GM19455 (cell line): ENCODE measurements around the gene ZNF827.
A peak's percentile ranks its signal among the peaks of the same experiment; 100 is the strongest.

ENCODE experiments used
- ATAC-seq: cut with Tn5 transposase; IDR thresholded peaks from one replicate; pipeline ENCODE4 v1.9.1; 2021; ENCODE audit not compliant: unreplicated experiment

ZNF827 gene

GRCh38 chr4:145769450-145770037 lies 169.1 kb downstream of the ZNF827 start:
- ATAC-seq: no peak

DNA sequence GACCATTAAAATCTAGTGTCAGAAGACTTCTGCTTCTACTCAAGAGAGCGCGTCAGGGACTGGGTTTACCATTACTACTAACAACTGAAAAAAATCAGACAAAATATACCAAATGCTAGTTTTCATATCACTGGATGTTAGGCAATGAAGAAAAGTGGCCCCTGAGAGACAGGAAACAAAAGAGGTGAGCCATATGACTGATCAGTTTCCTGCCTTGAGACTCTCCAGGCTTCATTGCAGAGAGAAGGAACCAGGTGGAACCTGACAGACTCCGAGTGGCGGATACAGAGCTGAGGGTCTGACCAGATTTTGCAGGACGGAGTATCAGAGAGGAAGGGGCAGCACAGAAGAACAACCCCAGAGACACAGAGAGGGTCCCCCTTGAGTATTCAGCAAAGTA lies 172.3 kb downstream of the ZNF827 start:
- no peak for ATAC-seq

DNA sequence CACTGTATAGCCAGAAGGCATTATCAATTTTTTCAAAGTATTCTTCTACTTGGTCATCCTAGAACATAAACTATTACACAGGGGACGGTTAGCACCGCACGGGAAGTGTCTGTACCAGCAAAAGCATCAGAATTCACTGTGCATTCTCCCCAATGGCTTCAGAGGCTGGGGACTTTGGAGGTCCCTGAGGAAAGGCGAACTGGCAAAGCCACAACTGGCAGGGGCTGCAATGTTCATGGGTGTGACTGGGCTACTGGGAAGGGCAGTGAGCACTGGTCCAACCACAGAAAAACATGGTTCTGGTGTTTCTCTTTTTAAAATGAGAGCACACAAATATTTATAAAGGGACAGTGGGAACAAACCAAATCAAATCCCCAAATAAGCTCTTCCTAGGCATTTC lies 175.2 kb downstream of the ZNF827 start:
- no peak for ATAC-seq

GRCh38 chr4:145762719-145763118 lies 175.9 kb downstream of the ZNF827 start:
- no peak for ATAC-seq

DNA sequence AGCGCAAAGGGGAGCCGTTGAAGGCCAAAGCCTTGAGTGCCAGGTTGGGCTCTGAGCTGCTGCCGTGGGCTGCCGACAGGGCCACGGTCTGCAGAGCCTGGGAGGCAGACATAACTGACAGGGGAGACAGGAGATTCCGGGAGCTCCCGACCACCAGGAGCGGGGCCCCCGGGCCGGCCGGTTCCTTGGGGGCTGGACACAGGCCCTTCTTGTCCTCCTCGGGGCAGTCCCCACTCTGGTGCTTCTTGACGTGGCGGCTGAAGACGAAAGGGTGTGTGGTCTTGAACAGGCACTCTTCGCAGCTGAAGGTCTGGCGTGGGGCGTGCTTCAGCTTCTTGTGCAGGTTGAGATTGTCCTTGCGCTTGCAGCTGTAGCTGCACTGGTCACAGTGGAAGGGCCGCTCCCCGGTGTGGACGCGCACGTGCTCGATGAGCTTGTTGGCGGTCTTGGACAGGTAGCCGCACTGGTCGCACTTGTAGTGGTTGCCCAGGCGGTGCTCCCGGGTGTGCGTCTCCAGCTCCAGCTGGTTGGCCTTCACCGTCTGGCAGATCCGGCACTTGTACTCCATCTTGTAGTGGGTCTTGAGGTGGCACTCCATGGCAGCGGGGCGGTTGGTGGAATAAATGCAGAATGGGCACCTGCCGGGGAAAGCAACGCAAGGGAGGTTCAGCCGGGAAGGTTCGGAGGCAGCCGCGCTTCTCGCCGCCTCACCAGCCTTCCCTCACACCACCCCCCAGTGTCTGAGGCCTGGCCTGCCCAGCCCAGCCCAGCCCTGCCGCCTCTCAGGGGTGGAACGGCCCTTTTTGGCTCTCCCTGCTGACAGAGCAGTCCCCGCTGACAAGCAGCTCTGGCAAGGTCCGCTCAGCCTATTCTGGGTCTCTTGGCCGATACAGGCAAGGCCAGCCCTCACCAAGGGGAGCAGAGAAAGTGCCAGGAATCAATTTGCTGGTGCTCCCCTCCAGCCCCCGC lies 177.4 kb downstream of the ZNF827 start:
- ATAC-seq: no peak

GRCh38 chr4:145760176-145760575 lies 178.4 kb downstream of the ZNF827 start:
- ATAC-seq: no peak

DNA sequence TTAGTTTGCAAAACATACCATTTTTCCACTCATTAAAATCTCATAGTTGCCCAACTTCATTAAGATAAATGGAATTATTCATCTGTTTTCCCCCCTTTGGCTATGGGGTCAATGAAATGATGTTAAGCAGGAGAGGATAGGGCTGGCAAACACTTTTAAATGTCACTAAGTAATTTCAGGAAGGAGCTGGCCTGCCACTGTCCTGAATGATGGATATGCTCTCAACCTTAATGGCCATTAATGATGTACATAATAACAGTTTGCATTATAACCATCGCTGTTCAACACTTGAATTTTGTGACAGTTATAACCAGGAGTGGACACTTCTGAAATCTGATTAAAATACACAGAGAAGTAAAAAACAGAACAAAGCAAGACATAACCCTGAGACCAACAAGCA lies 181.4 kb downstream of the ZNF827 start:
- ATAC-seq: no peak

DNA sequence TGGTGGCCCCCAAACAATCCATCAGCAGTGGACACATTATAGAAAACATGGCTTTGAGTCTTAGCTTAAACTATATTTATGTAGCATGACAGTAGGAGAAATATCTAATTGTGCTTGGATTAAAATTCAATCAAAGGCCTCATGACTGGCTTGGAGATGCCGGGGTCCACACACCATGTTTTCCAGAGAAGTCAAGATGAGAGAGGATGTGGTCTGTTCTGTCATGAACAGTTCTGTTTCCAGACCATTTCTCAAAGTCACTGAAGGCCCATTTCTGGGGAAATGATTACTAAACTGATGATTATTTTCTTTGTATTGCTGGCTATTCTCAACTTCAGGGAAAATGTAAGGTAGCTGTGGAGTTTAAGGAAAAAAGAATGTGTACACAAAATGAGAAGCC lies 182.4 kb downstream of the ZNF827 start:
- no peak for ATAC-seq

GRCh38 chr4:145755802-145756201 lies 182.8 kb downstream of the ZNF827 start:
- ATAC-seq: no peak

GRCh38 chr4:145743641-145744040 lies 195.0 kb downstream of the ZNF827 start:
- no peak for ATAC-seq

GRCh38 chr4:145740806-145741205 lies 197.8 kb downstream of the ZNF827 start:
- no peak for ATAC-seq

- no peak for ATAC-seq
These were observed 198.8 kb downstream of the ZNF827 start for GRCh38 chr4:145739845-145740244.

DNA sequence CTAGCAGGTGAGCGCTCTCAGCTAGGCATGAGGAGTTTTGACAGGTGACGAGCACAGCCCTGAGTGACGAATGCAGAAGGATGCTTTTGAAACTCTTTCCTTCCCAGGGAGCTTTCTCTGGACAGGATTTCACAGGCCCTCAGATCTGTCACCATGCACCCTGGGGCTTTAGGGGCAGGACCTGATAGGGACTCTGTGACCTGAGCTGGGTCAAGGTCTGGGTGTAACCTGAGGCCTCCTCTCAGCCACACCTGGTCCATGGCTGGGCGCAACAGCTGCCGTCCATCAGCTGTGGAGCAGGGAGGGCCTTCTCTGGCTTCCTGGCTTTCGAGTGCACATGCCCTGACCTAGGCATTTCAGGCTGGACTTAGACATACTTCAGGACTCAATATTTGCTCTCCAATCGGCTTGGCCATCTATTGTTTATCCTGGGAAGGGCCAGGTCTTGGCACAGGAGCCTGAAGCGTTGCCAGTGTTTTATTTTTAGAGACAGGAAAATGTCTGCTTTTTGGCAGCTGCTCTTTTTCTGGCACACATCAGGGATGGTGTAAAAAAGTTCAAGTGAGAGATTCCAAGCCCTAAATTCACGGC lies 202.3 kb downstream of the ZNF827 start:
- no peak for ATAC-seq

DNA sequence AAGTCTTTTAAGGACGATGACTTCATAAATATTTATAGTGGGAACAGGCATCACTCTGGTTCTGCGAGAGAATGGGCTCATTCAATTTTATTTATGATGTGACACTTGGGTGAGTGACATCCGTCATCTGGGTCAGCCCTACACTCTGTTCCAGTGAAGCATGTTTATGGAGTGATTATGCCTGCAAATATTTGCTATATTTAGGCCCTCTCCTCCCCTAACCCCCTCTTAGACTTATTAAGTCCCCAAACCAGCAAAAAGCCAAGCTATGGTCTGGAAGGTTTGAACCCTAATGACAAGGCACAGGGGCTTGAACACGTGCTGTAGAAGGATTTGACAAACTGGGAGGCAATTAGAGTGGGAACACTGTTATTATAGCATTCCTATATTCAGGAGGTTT lies 202.8 kb downstream of the ZNF827 start:
- ATAC-seq: no peak

GRCh38 chr4:145735347-145735675 lies 203.3 kb downstream of the ZNF827 start:
- ATAC-seq: no peak

DNA sequence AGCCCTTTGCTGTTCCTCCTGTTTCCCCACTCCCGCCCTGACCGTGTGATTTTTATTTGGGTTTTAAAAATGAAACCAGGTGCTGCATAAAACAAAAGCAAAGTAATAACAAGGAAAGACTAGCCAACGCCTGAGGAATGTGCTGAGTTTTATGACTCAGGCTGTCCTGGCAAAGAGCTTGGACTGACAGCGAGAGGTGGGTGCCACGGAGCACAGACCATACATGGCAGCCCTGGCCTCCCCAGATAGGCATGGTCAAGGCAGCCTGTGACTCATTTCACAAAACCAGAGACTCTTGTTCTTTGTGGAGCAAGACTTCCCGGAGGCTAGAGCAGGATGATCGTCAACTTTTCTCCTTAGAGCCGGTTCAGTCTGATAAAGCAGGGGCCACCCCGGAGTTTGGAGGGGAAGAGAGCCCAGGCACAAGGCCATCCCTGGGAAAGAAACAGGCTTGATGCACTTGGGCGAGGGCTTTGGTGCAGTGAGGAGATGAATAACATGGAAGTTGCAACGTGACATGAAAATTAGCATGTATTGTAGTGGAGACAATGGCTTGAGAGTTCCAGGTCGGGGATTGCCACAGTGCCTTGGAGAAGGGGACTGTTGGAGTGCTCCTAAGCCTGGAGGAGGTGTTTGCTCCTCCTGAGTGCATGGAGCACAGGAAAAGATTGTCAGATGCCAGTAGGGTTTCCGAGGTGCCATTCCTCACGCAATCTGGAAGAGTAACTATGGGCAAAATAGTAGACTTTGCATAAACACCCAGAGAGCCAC lies 203.9 kb downstream of the ZNF827 start:
- ATAC-seq: peak; percentile 37

DNA sequence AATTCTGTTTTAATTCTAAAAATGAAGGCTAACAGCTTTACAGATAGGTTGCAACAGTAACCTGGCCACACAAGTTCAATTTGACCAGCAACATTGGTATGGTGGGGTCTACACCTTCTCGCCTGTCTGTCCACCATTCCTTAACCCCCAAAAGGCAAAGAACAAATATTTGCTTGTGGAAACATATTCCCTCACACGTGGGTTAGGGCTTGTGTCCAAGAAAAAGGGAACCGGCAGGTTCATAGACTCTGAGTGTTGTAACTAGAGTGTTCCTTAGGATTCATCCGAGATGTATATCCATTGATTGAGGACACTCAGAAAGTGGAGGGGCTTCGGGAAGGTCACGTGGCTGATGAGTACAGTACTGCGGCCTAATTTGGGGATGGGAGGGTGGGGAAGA lies 204.6 kb downstream of the ZNF827 start:
- no peak for ATAC-seq

DNA sequence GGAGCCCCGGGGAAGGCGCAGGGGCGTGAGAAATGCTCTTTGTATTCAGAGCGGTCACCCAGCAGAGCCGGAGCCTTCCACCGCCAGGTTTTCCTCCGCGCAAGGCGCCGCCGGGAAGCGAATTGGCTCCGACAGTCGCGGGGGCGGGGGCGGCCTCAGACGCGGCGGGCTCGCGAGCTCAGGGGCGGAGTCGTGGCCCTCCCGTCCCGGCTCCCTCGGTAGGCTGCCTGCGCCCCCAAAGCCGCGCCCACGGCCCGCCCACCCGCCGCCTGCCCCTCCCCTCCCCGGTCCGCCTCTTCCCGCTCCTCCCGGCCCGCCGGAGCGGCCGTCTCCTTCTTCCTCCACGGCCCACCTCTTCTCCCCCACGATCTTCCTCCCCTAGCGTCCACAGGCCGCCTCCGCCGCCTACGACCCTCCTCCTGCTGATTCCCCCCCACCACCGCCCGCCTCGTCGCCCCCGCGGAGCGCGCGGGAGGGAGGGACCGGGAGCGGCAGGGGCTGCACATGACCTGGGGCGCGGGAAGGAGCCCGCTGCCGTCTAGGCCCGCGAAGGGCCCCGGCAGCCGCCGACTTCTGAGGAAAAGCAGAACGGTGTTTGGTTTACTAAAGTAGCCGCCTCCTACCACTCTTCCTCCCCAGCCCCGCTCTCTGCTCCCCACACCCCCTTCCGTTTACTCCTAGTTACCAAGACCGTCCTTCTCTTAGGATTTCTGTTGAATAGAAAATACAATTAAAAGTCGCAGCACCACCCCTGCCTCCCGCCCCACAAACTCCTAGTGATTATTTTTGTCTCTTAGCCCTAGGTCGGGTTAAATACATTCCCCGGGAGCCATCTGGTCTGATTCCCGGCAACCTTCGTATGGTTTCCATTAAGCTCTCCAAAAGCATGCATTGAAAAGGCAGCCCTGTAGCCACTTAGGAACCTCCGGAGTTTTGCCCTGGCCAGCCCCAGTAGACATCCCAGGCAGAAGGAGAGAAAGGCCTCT lies 205.4 kb downstream of the ZNF827 start:
- peak; percentile 87 for ATAC-seq

DNA sequence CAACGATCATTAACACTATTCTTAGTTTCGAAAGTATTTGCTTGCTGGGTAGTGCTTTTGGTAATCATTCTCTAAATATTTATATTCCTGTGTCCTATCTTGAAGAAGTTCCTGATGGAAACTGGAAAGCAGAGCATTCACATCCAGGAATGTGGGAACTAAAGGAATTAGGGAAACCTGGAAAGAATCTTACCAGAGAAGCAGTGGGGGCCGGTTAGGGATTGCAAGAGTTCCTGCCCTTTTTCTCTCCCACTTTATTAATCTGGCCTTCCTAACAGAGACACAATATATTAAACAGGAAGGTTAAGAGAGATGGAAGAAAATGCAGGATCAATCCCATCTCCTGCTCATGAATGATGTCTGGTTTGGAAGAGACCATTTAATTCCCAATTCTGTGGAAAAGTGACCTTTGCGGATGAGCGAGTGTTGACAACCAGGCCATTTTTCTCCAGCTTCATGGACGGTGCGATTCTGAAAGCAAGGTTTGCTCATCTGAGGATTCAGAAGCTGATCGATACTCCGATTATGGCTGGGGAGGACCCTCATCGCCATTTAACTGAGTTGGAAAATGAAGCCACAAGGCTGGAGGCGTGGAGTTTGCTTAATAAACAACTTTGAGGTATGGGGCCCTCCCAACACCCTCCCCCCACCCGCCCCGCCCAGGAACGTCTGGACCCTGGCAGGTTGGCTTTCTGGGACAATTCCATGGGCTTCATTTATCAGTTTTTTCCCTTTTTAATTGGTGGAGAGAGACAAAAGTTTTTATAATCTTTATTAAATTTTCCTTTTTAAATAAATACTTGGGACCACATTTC lies 206.4 kb downstream of the ZNF827 start:
- no peak for ATAC-seq
